COR-L47 (cell line): ENCODE data around the gene CCDC179.

Experiments used
- DNase-seq: peaks from one replicate; lab custom pipeline; 2025; lab: John Stamatoyannopoulos, UW

Gene CCDC179

GRCh38 chr11:22860241-22860640, at the start of gene CCDC179:
TSS of gene CCDC179 (minus strand) at chr11:22860474. CDS start at chr11:22860421, 53 bp downstream.
- no peak for DNase-seq

- DNase-seq, result no peak
Measured at GRCh38 chr11:22903782-22904181, 43.5 kb upstream of the CCDC179 start.

GRCh38 chr11:22901603-22902002, 41.3 kb upstream of the CCDC179 start:
- DNase-seq, result no peak

- no peak for DNase-seq
Measured at GRCh38 chr11:22900764-22901486, 40.7 kb upstream of the CCDC179 start.

- no peak for DNase-seq
Measured at GRCh38 chr11:22898036-22898435, 37.8 kb upstream of the CCDC179 start.

- no peak for DNase-seq
Measured at GRCh38 chr11:22890227-22890626, 30.0 kb upstream of the CCDC179 start.

GRCh38 chr11:22884217-22884616, 23.9 kb upstream of the CCDC179 start:
- DNase-seq, result no peak

GRCh38 chr11:22879630-22880029, 19.4 kb upstream of the CCDC179 start:
- DNase-seq, result no peak

- DNase-seq, result no peak
Measured at GRCh38 chr11:22878604-22879003, 18.3 kb upstream of the CCDC179 start.

GRCh38 chr11:22878039-22878438, 17.8 kb upstream of the CCDC179 start:
- DNase-seq, result no peak

- peak; percentile 89 for DNase-seq
Measured at GRCh38 chr11:22875869-22876473, 15.7 kb upstream of the CCDC179 start.

GRCh38 chr11:22869325-22869724, 9.1 kb upstream of the CCDC179 start:
- no peak for DNase-seq

GRCh38 chr11:22859756-22860155, 518 bp downstream of the CCDC179 start:
- no peak for DNase-seq

- no peak for DNase-seq
Measured at GRCh38 chr11:22851477-22851876, 8.8 kb downstream of the CCDC179 start.

GRCh38 chr11:22846726-22847125, 13.5 kb downstream of the CCDC179 start:
- DNase-seq, result no peak

- DNase-seq, result no peak
Measured at GRCh38 chr11:22832315-22833015, 27.8 kb downstream of the CCDC179 start.

- DNase-seq, result no peak
Measured at GRCh38 chr11:22830082-22830414, 30.2 kb downstream of the CCDC179 start.

- DNase-seq, result peak; percentile 97
Measured at GRCh38 chr11:22829231-22830081, 30.8 kb downstream of the CCDC179 start, which contains the start of gene SVIP. TSS of gene SVIP (minus strand) at chr11:22829801. CDS start at chr11:22829748, 53 bp downstream.

GRCh38 chr11:22828373-22828772, 31.9 kb downstream of the CCDC179 start:
- DNase-seq, result no peak

- DNase-seq, result no peak
Measured at GRCh38 chr11:22822203-22822602, 38.1 kb downstream of the CCDC179 start.

GRCh38 chr11:22809893-22810292, 50.4 kb downstream of the CCDC179 start:
- DNase-seq, result no peak

- no peak for DNase-seq
Measured at GRCh38 chr11:22808571-22809197, 51.6 kb downstream of the CCDC179 start.
